K562 (cell line): ENCODE data around the gene NR3C1.

Experiments
- ATF6 ChIP-seq: sonication (generic); formaldehyde crosslinking; IDR thresholded peaks from 2 replicates; pipeline ENCODE4 v1.4.0; 2020; ENCODE audit warnings: mild to moderate bottlenecking, missing genetic modification reagents
- CBX3 ChIP-seq, 2 experiments: IDR thresholded peaks; 1 replicate in 1 of 2; 2 replicates in 1 of 2; pipeline ENCODE4 v1.6.1; 2012; ENCODE audit warnings: inconsistent platforms in 2 of 2, low read length in 2 of 2, borderline replicate concordance in 1 of 2, control low read depth in 1 of 2
- EZH2 ChIP-seq: IDR thresholded peaks from 2 replicates; pipeline ENCODE4 v1.6.1; 2012; ENCODE audit warnings: low read depth, mild to moderate bottlenecking, inconsistent platforms, low read length, borderline replicate concordance
- FOXA1 ChIP-seq: fragments of 450-650 bp; IDR thresholded peaks from 2 replicates; pipeline ENCODE4 v1.6.1; 2016; ENCODE audit warnings: mild to moderate bottlenecking, borderline replicate concordance
- POLR2AphosphoS5 ChIP-seq: IDR thresholded peaks from 2 replicates; pipeline ENCODE4 v1.6.1; 2011; ENCODE audit warnings: mild to moderate bottlenecking, low read depth, low read length, moderate library complexity; ENCODE audit not compliant: control insufficient read depth, insufficient read depth
- SPI1 ChIP-seq: IDR thresholded peaks from 2 replicates; pipeline ENCODE4 v1.6.1; 2011; ENCODE audit warnings: low read depth, low read length, control low read depth, borderline replicate concordance
- ZNF124 ChIP-seq: sonication (generic); formaldehyde crosslinking; IDR thresholded peaks from 2 replicates; pipeline ENCODE4 v1.8.1; 2022; ENCODE audit warnings: missing genetic modification reagents
- ZNF175 ChIP-seq: fragments of 200-800 bp; sonication (Bioruptor generic); IDR thresholded peaks from 2 replicates; pipeline ENCODE4 v1.6.1; 2016; ENCODE audit warnings: low read depth, mild to moderate bottlenecking, missing genetic modification characterization, missing compliant biosample characterization
- ZNF384 ChIP-seq: IDR thresholded peaks from 2 replicates; pipeline ENCODE4 v1.6.1; 2012; ENCODE audit warnings: low read depth, low read length, improper control_type of control experiment
- ZNF785 ChIP-seq: fragments of 250-450 bp; sonication (Bioruptor Pico); IDR thresholded peaks from 2 replicates; pipeline ENCODE4 v1.4.0; 2020; ENCODE audit warnings: mild to moderate bottlenecking

GRCh38 chr5:143249851-143250250, 153.6 kb downstream of the NR3C1 start:
- no peak for TF ChIP-seq FOXA1
- no peak for TF ChIP-seq SPI1
- no peak for TF ChIP-seq POLR2AphosphoS5
- no peak for TF ChIP-seq ATF6 (CRISPR knock-in tag)
- TF ChIP-seq ZNF384 = no peak
- TF ChIP-seq CBX3 (IDR thresholded peaks at IDR 0.05; ENCODE audit: borderline replicate concordance in 1 of 2, low read length in 2 of 2) = no peak
- TF ChIP-seq ZNF785 (CRISPR knock-in tag) = no peak
- no peak for TF ChIP-seq ZNF175 (CRISPR knock-in tag)
- no peak for TF ChIP-seq EZH2
- no peak for TF ChIP-seq ZNF124 (CRISPR knock-in tag)
